ENCODE measurements around the gene AFTPH. TPM values are rescaled to one million over a fixed set of nuclear protein-coding genes. Genes with fewer than 3 reads are reported as not detected.

Gene AFTPH
- total RNA-seq, 1 experiment from 2014 or later: 13.5 TPM

DNA sequence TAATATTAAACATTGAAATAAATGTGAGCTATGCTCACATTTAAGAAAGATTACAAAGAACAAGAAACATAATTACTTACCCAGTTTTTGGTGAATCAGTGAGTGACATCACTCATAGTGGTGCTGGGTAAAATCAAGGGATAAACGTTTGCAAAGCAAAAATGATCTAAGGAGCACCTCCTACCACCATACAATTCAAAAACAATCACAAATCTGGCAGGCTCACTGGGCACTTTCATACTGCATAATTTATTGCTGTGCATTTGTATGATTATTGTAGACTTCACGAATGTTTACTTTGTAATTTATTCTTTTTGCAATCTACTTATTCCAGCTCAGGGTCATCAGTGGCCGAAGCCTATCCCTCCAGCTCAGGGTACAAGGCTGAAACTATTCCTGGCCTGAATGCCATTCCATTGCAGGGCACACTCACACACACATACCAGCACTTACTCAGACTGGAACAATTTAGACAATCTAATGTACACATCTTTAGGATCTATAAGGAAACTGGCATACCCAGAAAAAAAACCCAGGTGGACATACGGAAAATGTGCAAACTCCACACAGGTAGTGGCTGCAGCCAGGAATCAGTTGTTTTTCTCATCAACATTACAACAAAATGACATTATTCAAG lies 34.4 kb downstream of the AFTPH start:
- no peak overlapping the region for H4K8ac ChIP-seq (replicated peaks; ENCODE audit: insufficient read length, low read depth, low read length)
- no peak overlapping the region for H2AK5ac ChIP-seq (ENCODE audit: insufficient read length, low read length)
- Mint-ChIP-seq H3K36me3 (ENCODE audit: insufficient read depth in 1 of 3, low read depth in 3 of 3) (0 out of 7 replicates have a peak, but pooled peaks cover 0 to 4% (median 1%) of the 10 kb centered on the region in 3 experiments), H3K27ac (no peak overlapping the region), H3K27me3 (ENCODE audit: low read depth) (no peaks in the 10 kb centered on the region), H3K9me3 (no peaks in the 10 kb centered on the region), H3K4me3 (no peak overlapping the region), H3K4me1 (peaks cover 7 to 9% of the 10 kb centered on the region in 2 experiments)
- H4K20me1 ChIP-seq (ENCODE audit: control insufficient read depth, insufficient read depth, insufficient read length): no peaks in the 10 kb centered on the region
- H3K27ac ChIP-seq (ENCODE audit: insufficient read length, low read depth, low read length): no peak overlapping the region
- no peak overlapping the region for H3K4ac ChIP-seq (ENCODE audit: low read depth, low read length)
- H3K9ac ChIP-seq (ENCODE audit: extremely low read depth, insufficient read length, low read length): no peak overlapping the region
- no peak overlapping the region for H3K14ac ChIP-seq (ENCODE audit: insufficient read depth, low read length)
- H3K18ac ChIP-seq (ENCODE audit: insufficient read length, low read depth, low read length): no peak overlapping the region
- H3K79me2 ChIP-seq (ENCODE audit: insufficient read depth, low read length): no peaks in the 10 kb centered on the region
- no peak overlapping the region for H2BK120ac ChIP-seq (ENCODE audit: low read depth, low read length, poor library complexity, severe bottlenecking)
- H4K91ac ChIP-seq (ENCODE audit: insufficient read length, low read depth, low read length): no peak overlapping the region
- H2BK15ac ChIP-seq (ENCODE audit: low read depth, low read length): no peak overlapping the region
- H3T11ph ChIP-seq (ENCODE audit: low read length): no peak overlapping the region
- no peak overlapping the region for H2BK5ac ChIP-seq (ENCODE audit: insufficient read length, low read length)
- H2BK20ac ChIP-seq (ENCODE audit: low read depth, low read length, poor library complexity, severe bottlenecking): no peak overlapping the region
- no peaks in the 10 kb centered on the region for H3K4me1 ChIP-seq (ENCODE audit: insufficient read depth, low read length)
- WGBS (ENCODE audit: extremely low coverage, insufficient read length, low lambda C conversion rate): no CpG with 5 or more reads among the region's 4 CpGs
- H2AFZ ChIP-seq (ENCODE audit: low read length): no peak overlapping the region
- no peaks in the 10 kb centered on the region for H3K79me1 ChIP-seq (ENCODE audit: insufficient read depth, low read depth, low read length, poor library complexity, severe bottlenecking)
- no peak for DNase-seq
- TF ChIP-seq, protein P1, sequence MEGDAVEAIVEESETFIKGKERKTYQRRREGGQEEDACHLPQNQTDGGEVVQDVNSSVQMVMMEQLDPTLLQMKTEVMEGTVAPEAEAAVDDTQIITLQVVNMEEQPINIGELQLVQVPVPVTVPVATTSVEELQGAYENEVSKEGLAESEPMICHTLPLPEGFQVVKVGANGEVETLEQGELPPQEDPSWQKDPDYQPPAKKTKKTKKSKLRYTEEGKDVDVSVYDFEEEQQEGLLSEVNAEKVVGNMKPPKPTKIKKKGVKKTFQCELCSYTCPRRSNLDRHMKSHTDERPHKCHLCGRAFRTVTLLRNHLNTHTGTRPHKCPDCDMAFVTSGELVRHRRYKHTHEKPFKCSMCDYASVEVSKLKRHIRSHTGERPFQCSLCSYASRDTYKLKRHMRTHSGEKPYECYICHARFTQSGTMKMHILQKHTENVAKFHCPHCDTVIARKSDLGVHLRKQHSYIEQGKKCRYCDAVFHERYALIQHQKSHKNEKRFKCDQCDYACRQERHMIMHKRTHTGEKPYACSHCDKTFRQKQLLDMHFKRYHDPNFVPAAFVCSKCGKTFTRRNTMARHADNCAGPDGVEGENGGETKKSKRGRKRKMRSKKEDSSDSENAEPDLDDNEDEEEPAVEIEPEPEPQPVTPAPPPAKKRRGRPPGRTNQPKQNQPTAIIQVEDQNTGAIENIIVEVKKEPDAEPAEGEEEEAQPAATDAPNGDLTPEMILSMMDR (conservative IDR thresholded peaks at IDR 0.05): no peak
- H3K56ac ChIP-seq (ENCODE audit: insufficient read length, low read depth, low read length): no peak overlapping the region
- H3K23me2 ChIP-seq (ENCODE audit: insufficient read length, low read depth, low read length, poor library complexity, severe bottlenecking): no peaks in the 10 kb centered on the region
- H3K4me2 ChIP-seq (ENCODE audit: insufficient read depth, insufficient read length, low read length): no peak overlapping the region
- H3K27me3 ChIP-seq (ENCODE audit: insufficient read depth, low read length): no peaks in the 10 kb centered on the region
- H3K23ac ChIP-seq (ENCODE audit: insufficient read length, low read depth, low read length): no peak overlapping the region
- H3K9me3 ChIP-seq (ENCODE audit: control insufficient read depth, low read depth, low read length): no peaks in the 10 kb centered on the region
- H4K5ac ChIP-seq (ENCODE audit: insufficient read length, low read depth, low read length): no peak overlapping the region
- H2BK12ac ChIP-seq (ENCODE audit: insufficient read length, low read depth, low read length): no peak overlapping the region

Data from H9 (cell line).